Esophagus squamous epithelium (tissue), 4 donors: Measurements from ENCODE around the gene PIP5KL1.

ENCODE experiments used
- CTCF ChIP-seq, 6 experiments: fragments of 450-650 bp in 4 of 6; fragments of 200-600 bp in 2 of 6; sonication (generic) in 2 of 6; IDR thresholded peaks; one replicate each; pipeline ENCODE4 v1.5.1; 2016 to 2019; ENCODE audit warnings: antibody characterized with exemption in 6 of 6, mild to moderate bottlenecking in 4 of 6, moderate library complexity in 4 of 6
- POLR2A ChIP-seq, 4 donors: fragments of 450-650 bp; IDR thresholded peaks; one replicate each; pipeline ENCODE4 v1.6.1; 2017; ENCODE audit warnings: antibody characterized with exemption in 4 of 4, mild to moderate bottlenecking in 4 of 4, moderate library complexity in 3 of 4

- TF ChIP-seq CTCF (IDR thresholded peaks at IDR 0.05), result peak in 5 of 6 experiments; percentile 38 to 85 (median 70)
- no peak for TF ChIP-seq POLR2A (IDR thresholded peaks at IDR 0.05)
These were observed 24.9 kb upstream of the PIP5KL1 start for GRCh38 chr9:127955294-127956015.
